Measurements from ENCODE around the gene COX14.
"Not testable (repeated sequence)": the region's sequence is repeated elsewhere in the genome, so short reads cannot be mapped to it uniquely, and the experiment has no call there.

Gene COX14

GRCh38 chr12:50107416-50108268 lies 4.4 kb upstream of the COX14 start:
- no peak for DNase-seq (ENCODE audit: low read depth in 2 of 2)

- no peak for DNase-seq (ENCODE audit: low read depth in 2 of 2)
Measured at GRCh38 chr12:50109319-50109718, 2.7 kb upstream of the COX14 start.

- DNase-seq (ENCODE audit: low read depth in 2 of 2) = no peak
Measured at GRCh38 chr12:50110127-50110761, 1.8 kb upstream of the COX14 start.

GRCh38 chr12:50110762-50111351 lies 1.2 kb upstream of the COX14 start:
- no peak for DNase-seq (ENCODE audit: low read depth in 2 of 2)

GRCh38 chr12:50111395-50111692 lies 692 bp upstream of the COX14 start:
- no peak for DNase-seq (ENCODE audit: low read depth in 2 of 2)

- no peak for DNase-seq (ENCODE audit: low read depth in 2 of 2)
Measured at GRCh38 chr12:50112456-50113218, 601 bp downstream of the COX14 start.

- DNase-seq (ENCODE audit: low read depth in 2 of 2) = no peak
Measured at GRCh38 chr12:50117057-50117622, 5.1 kb downstream of the COX14 start.

- no peak for DNase-seq (ENCODE audit: low read depth in 2 of 2)
Measured at GRCh38 chr12:50119387-50119786, 7.4 kb downstream of the COX14 start.

DNA sequence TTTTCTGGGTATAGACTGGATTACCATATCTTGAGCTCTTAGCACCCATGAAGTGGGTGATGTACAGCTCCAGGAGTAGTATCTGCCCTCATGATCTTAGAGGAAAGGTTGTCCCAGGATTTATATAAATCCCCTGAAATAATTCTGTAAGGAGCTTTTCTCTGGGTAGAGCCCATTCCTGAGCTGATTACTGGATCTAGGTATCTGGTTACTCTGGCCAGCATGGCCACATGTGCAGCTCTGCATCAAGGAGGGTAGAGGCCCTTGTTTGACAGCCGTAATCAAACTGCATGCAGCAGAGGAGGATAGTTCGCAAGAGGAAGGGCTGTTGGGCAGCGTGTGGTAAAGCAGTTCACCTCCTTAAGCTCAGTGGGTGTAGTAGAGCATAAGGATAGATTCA lies 8.5 kb downstream of the COX14 start:
- DNase-seq (ENCODE audit: low read depth in 2 of 2) = no peak

DNA sequence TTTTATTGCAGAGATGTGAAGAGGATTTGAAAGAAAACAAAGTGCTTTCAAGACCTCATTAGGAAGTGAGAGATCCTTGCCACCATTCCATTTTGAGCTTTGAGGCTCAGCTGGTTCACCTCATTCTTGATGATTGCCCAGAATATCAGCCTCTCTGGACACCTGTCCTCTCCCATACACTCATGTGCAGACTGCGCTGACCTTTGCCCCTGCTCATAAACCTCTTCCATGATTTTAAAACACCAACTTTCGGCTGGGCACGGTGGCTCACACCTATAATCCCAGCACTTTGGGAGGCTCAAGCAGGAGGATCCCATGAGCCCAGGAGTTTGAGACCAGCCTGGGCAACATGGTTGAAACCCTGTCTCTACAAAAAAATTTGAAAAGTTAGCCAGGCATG lies 8.9 kb downstream of the COX14 start:
- no peak for DNase-seq (ENCODE audit: low read depth in 2 of 2)

DNA sequence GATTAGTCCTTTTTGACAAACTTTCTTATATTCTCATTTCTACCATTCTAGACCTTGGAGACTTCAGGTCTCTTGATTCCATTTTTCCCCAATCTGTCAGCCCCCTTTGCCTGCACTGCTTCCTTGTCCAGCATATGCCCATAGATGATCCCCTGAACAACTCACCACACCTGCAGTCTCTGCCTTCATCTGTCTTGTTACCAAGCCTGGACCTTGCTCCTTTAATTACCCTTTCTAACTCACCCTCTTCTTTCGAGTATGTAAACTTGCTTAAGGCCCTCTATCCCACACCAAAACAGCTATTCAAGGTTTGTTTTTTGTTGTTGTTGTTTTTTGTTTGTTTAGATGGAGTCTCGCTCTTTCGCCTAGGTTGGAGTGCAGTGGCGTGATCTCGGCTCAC lies 9.6 kb downstream of the COX14 start:
- no peak for DNase-seq (ENCODE audit: low read depth in 2 of 2)

GRCh38 chr12:50123203-50123602 lies 11.2 kb downstream of the COX14 start:
- DNase-seq (ENCODE audit: low read depth in 2 of 2) = no peak

- no peak for DNase-seq (ENCODE audit: low read depth in 2 of 2)
Measured at GRCh38 chr12:50127546-50127945, 15.5 kb downstream of the COX14 start.

DNA sequence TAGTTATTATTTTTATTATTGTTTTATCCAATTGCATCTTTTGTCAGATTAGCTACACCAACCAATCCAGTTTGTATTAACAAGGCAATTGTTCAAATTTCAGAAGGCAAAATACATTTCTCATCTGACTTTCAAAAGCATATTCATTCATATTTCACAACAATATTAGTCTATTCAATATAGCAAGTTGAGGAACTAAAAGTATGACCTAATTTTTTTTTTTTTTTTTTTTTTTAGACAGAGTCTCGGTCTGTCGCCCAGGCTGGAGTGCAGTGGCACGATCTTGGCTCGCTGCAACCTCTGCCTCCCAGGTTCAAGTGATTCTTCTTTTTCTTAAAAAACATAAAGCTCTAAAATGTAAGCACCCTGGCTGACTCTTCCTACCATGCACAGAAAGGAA lies 17.3 kb downstream of the COX14 start:
- no peak for DNase-seq (ENCODE audit: low read depth in 2 of 2)

GRCh38 chr12:50132505-50133135 lies 20.6 kb downstream of the COX14 start:
- no peak for DNase-seq (ENCODE audit: low read depth in 2 of 2)

GRCh38 chr12:50142993-50143392 lies 31.0 kb downstream of the COX14 start:
- no peak for DNase-seq (ENCODE audit: low read depth in 2 of 2)

DNA sequence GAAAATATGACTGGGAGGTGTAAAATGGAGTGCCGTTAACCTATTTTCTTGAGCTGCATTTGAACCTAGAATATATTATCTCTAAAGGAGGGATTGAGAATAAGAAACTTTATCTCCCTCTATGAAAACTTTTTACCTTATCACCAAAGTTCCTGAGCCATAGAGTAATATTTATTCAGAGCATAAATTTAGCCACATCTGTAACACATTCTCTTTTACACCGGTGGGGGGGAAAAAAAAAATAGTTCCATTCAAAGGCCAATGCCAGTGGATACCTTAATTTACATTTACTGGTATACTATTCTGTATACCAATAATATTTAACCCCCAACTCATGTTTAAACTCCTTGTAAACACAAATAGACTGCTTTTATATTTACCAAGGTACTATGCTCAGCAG lies 33.4 kb downstream of the COX14 start:
- DNase-seq (ENCODE audit: low read depth in 2 of 2) = no peak

DNA sequence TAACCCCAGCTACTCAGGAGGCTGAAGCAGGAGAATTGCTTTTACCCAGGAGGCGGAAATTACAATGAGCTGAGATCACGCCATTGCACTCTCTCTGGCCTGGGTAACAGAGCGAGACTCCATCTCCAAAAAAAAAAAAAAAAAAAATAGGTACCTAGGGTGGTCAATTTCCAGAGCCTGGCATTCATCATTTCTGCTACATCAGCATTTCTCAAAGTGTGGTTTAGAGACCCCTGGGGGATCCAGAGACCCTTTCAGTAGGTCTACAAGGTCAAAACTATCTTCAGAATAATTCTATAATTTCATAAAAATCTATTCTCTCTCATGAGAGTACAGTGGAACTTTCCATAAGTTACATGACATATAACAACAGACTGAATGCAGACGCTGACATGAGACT lies 35.2 kb downstream of the COX14 start:
- no peak for DNase-seq (ENCODE audit: low read depth in 2 of 2)

GRCh38 chr12:50148011-50148410 lies 36.0 kb downstream of the COX14 start:
- not testable (repeated sequence) for DNase-seq (ENCODE audit: low read depth in 2 of 2)

DNA sequence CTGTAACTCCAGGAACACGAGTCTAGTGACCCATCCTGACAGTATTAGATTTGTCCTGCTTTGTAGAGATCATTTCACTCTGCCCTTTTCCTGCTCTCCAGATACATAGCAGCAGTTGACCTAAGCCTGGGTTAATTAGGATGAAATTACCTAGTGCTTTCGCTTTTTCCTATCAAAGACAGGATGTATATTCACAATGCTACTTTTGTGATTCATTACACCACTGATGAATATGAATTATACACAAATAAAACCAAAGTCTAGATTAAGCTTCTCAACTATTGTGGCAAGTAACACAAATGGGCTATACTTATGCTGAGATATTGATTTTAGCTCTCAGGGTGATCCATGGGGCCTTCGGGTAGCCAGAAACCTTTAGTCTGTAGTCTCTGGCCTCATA lies 37.3 kb downstream of the COX14 start:
- no peak for DNase-seq (ENCODE audit: low read depth in 2 of 2)

- DNase-seq (ENCODE audit: low read depth in 2 of 2) = no peak
Measured at GRCh38 chr12:50151047-50151687, 39.1 kb downstream of the COX14 start.
